GM21447 (cell line): ENCODE data around the gene SFI1.
"Not testable (repeated sequence)": the region's sequence is repeated elsewhere in the genome, so short reads cannot be mapped to it uniquely, and the experiment has no call there.

ENCODE experiments used
- ATAC-seq: cut with Tn5 transposase; IDR thresholded peaks from one replicate; pipeline ENCODE4 v1.9.1; 2021; ENCODE audit not compliant: unreplicated experiment

Gene SFI1

GRCh38 chr22:31585161-31585859, 89.0 kb downstream of the SFI1 start:
- no peak for ATAC-seq

GRCh38 chr22:31586137-31586920, 90.0 kb downstream of the SFI1 start:
- no peak for ATAC-seq

GRCh38 chr22:31588970-31589675, 92.8 kb downstream of the SFI1 start:
- ATAC-seq, result no peak

- ATAC-seq, result not testable (repeated sequence)
Measured at GRCh38 chr22:31590161-31590560, 93.8 kb downstream of the SFI1 start.

GRCh38 chr22:31595271-31595670, 98.9 kb downstream of the SFI1 start:
- no peak for ATAC-seq

GRCh38 chr22:31602259-31602952, 106.1 kb downstream of the SFI1 start:
- ATAC-seq, result no peak

GRCh38 chr22:31603081-31603525, 106.8 kb downstream of the SFI1 start:
- ATAC-seq, result no peak

GRCh38 chr22:31603574-31603973, 107.2 kb downstream of the SFI1 start:
- no peak for ATAC-seq

GRCh38 chr22:31604137-31604705, 107.9 kb downstream of the SFI1 start:
- no peak for ATAC-seq

GRCh38 chr22:31604746-31605705, 108.7 kb downstream of the SFI1 start:
- no peak for ATAC-seq

GRCh38 chr22:31605851-31606585, 109.7 kb downstream of the SFI1 start:
- ATAC-seq, result no peak

- no peak for ATAC-seq
Measured at GRCh38 chr22:31607696-31608095, 111.4 kb downstream of the SFI1 start.

GRCh38 chr22:31609716-31610115, 113.4 kb downstream of the SFI1 start:
- no peak for ATAC-seq

GRCh38 chr22:31610611-31611010, 114.3 kb downstream of the SFI1 start:
- no peak for ATAC-seq

GRCh38 chr22:31611061-31611760, 114.9 kb downstream of the SFI1 start:
- no peak for ATAC-seq

- ATAC-seq, result no peak
Measured at GRCh38 chr22:31612891-31613285, 116.6 kb downstream of the SFI1 start.

GRCh38 chr22:31613286-31613903, 117.1 kb downstream of the SFI1 start:
- no peak for ATAC-seq

GRCh38 chr22:31613904-31614296, 117.6 kb downstream of the SFI1 start:
- ATAC-seq, result no peak
